Sigmoid colon (tissue), 4 donors: ENCODE data around the gene NATD1.

ENCODE experiments used
- CTCF ChIP-seq, 4 experiments: fragments of 450-650 bp in 3 of 4; fragments of 200-600 bp in 1 of 4; IDR thresholded peaks; one replicate each; pipeline ENCODE4 v1.5.1; 2016 to 2019; ENCODE audit warnings: antibody characterized with exemption in 4 of 4, mild to moderate bottlenecking in 3 of 4, moderate library complexity in 2 of 4
- EP300 ChIP-seq, 4 donors: sonication (generic); formaldehyde crosslinking; IDR thresholded peaks; one replicate each; pipeline ENCODE4 v1.6.1; 2017; ENCODE audit warnings: antibody characterized with exemption in 4 of 4
- POLR2A ChIP-seq, 2 donors: fragments of 450-650 bp; IDR thresholded peaks; one replicate each; pipeline ENCODE4 v1.6.1; 2016; ENCODE audit warnings: antibody characterized with exemption in 2 of 2, mild to moderate bottlenecking in 2 of 2, moderate library complexity in 2 of 2
- POLR2AphosphoS5 ChIP-seq, 4 donors: sonication (generic); formaldehyde crosslinking; IDR thresholded peaks; one replicate each; pipeline ENCODE4 v1.6.1; 2017; ENCODE audit warnings: antibody characterized with exemption in 4 of 4

- TF ChIP-seq CTCF (IDR thresholded peaks at IDR 0.05), result no peak
- TF ChIP-seq POLR2AphosphoS5 (IDR thresholded peaks at IDR 0.05), result no peak
- TF ChIP-seq EP300 (IDR thresholded peaks at IDR 0.05), result no peak
- TF ChIP-seq POLR2A (IDR thresholded peaks at IDR 0.05), result no peak
Measured at GRCh38 chr17:21275047-21275578, 21.9 kb upstream of the NATD1 start.
